ENCODE measurements around the gene PDGFD. TPM values are rescaled to one million over a fixed set of nuclear protein-coding genes. Genes with fewer than 3 reads are reported as not detected.

Gene PDGFD
- total and polyA plus RNA-seq, 12 donors: 6.0 to 17.5 (median 10.7) TPM

GRCh38 chr11:103994518-103994917, 169.4 kb downstream of the PDGFD start:
- no peak for ATAC-seq
- intact Hi-C loops (cut with DNase I): no loop called here
- WGBS, 2 donors: 88 to 89% methylated on average over 2 of the region's 2 CpGs
- TF ChIP-seq CTCF (IDR thresholded peaks at IDR 0.05): no peak
- Histone ChIP-seq H3K4me1 (no peaks in the 10 kb centered on the region), H3K27me3 (no peaks in the 10 kb centered on the region), H3K4me3 (no peak overlapping the region), H3K9me3 (no peaks in the 10 kb centered on the region), H3K36me3 (no peaks in the 10 kb centered on the region), H3K27ac (no peak overlapping the region)
- no peak for DNase-seq

GRCh38 chr11:103994094-103994493, 169.9 kb downstream of the PDGFD start:
- 100% methylated on average over 1 of the region's 1 CpG for WGBS, 2 donors
- intact Hi-C loops (cut with DNase I): no loop called here
- Histone ChIP-seq H3K27ac (no peak overlapping the region), H3K27me3 (no peaks in the 10 kb centered on the region), H3K4me1 (no peaks in the 10 kb centered on the region), H3K36me3 (no peaks in the 10 kb centered on the region), H3K9me3 (no peaks in the 10 kb centered on the region), H3K4me3 (no peak overlapping the region)
- TF ChIP-seq CTCF (IDR thresholded peaks at IDR 0.05): no peak
- no peak for ATAC-seq
- DNase-seq: no peak

GRCh38 chr11:103993507-103993906, 170.4 kb downstream of the PDGFD start:
- Histone ChIP-seq H3K27ac (no peak overlapping the region), H3K4me1 (no peaks in the 10 kb centered on the region), H3K9me3 (no peaks in the 10 kb centered on the region), H3K27me3 (no peaks in the 10 kb centered on the region), H3K4me3 (no peak overlapping the region), H3K36me3 (no peaks in the 10 kb centered on the region)
- no peak for ATAC-seq
- no peak for DNase-seq
- TF ChIP-seq CTCF (IDR thresholded peaks at IDR 0.05): no peak
- intact Hi-C loops (cut with DNase I): no loop called here

- H3K27ac ChIP-seq: no peak overlapping the region
- DNase-seq (no peak), ATAC-seq (no peak)
- peaks cover 0 to 9% (median 0%) of the 10 kb centered on the region in 11 donors for H3K9me3 ChIP-seq
- WGBS, 2 donors: 70 to 84% methylated on average over 4 of the region's 4 CpGs
- no peaks in the 10 kb centered on the region for H3K27me3 ChIP-seq
- H3K4me1 ChIP-seq: no peaks in the 10 kb centered on the region
- no peak overlapping the region for H3K4me3 ChIP-seq
- TF ChIP-seq CTCF (IDR thresholded peaks at IDR 0.05): no peak
- H3K36me3 ChIP-seq: no peaks in the 10 kb centered on the region
- intact Hi-C loops (cut with DNase I): no loop called here
Observed at GRCh38 chr11:103988595-103988969, 175.4 kb downstream of the PDGFD start.

Measured in heart right ventricle (tissue), 16 donors.